HG02642 (cell line): ENCODE measurements around the gene MPL.

Source experiments
- ATAC-seq: cut with Tn5 transposase; IDR thresholded peaks from one replicate; pipeline ENCODE4 v1.9.1; 2021; ENCODE audit warnings: mild to moderate bottlenecking; ENCODE audit not compliant: unreplicated experiment, poor library complexity

MPL gene

DNA sequence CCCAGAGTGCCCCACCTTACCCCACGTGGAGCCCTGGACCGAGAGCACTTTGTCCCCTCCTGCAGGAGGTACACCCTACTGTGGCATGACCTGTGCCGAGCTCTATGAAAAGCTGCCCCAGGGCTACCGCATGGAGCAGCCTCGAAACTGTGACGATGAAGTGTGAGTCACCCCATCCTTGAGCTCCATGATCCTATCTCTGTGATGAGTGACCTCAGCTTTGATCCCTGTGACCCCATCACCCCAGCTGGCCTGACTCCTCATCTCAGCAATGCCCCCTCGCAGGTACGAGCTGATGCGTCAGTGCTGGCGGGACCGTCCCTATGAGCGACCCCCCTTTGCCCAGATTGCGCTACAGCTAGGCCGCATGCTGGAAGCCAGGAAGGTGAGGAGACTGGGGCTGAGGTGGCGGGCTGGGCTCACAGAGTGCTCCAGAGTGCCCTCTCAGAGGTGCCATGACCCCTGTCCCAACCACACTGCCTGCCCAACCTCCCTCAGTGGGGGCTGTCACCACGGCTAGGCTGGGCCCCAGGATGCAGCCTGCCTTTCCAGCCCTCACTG is 16.2 kb upstream of the MPL start:
- no peak for ATAC-seq

GRCh38 chr1:43322506-43322905 is 15.1 kb upstream of the MPL start:
- no peak for ATAC-seq

DNA sequence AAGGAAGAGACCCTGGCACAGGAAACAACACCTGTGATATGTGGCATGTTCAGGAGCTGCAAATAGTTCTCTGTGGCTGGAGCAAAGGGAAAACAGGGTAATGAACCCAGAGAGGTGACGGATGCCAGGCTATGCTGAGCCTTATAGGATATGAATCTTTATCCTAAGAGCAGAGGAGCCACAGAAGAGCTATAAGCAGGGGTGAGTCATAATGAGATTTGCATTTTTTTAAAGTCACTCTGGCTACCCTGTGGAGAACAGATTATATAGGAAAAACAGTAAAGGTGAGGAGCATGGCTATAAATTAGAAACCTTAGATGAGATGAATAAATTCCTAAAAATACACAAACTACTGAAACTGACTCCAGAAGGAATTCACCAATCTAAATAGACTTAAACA is 12.8 kb upstream of the MPL start:
- ATAC-seq = no peak

DNA sequence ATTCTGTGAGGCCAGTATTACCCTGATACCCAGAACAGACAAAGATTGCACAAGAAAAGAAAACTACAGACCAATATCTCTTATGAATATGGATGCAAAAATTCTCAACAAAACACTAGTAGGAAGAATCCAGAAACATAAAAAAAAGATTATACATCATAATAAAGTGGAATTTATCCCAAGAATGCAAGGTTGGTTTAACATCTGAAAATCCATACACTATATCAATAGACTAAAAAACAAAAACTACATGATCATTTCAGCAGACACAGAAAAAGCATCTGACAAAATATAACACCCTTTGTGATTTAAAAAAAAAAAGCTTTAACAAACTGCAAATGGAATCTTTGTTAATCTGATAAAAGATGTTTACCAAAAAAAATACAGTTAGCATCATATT is 12.2 kb upstream of the MPL start:
- ATAC-seq = no peak

DNA sequence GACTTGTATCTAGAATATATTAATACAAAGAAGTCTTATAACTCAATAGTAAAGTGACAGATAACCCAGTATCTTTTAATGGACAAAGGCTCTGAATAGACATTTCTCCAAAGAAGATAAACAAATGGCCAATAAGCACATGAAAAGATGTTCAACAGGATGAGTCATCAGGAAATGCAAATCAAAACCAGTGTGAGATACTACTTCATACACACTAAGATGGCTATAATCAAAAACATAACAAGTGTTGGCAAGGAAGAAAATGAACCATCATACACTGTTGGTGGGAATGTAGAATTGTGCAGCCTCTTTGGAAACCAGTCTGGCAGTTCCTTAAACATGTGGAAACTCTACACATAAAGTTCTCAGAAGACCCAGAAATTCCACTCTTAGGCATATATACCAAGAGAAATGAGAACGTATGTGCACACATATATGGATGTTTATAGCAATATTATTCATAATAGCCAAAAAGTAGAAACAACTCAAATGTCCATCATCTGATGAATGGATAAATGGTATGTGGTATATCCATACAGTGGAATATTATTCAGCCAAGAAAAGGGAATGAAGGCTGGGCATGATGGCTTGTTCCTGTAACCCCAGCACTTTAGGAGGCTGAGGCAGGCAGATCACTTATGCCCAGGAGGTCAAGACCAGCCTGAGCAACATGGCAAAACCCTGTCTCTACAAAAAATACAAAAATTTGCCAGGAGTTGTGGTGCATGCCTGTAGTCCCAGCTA is 9.9 kb upstream of the MPL start:
- ATAC-seq = no peak

DNA sequence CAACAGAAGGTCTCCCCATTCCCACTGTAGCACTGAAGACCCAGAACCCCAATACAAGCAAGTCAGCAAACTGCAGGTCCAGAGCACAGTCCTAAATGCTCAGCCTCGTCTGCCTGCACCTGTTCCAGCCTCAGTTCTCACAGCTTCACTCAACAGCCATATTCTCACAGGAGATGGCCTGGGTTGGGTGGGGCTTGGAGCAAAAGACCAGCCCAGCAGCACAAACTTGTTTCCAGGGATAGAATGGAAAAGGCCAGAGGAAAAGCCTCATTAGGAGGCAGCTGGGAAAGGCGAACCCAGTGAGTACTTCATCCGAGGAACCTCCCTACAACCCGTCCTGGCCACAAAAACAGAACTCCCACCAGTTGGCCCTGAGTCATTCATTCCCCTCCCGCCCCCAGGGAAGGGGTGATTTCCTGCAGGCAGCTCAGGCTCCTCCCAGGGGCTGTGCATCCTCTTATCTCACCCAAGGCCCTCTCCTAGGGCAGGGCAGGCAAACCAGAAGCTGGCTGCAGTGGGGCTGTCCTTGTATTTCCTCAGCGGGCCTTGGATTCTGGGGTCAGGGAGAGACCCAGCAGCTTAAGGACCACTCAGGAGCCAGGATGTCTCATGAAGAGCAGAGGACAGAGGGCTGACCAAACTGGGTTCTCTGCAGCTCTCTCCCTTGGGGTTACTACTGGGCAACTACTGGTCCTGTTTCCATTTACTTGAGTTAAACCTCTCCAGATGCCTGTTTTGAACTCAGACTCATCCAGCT is 7.4 kb upstream of the MPL start:
- no peak for ATAC-seq

DNA sequence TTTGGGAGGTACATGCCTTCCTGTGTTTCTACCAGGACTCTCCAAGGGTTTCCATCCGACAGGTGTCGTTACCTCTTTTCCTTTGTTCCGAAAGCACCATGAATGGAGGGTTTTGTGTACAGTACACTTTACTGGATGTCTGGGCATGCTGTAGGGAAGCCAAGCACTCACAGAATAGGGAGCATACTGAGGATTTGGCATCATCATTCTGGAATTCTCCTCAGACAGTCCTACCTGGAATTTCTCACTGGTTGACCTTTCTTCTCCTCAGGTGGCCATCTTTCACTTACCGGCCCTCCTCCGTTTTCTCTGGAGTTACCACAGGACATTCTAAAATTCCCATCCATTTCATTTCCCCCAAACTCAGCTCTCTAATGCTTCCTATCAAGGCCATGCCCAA is 5.9 kb upstream of the MPL start:
- no peak for ATAC-seq

- no peak for ATAC-seq
Observed at GRCh38 chr1:43334453-43335205, 3.0 kb upstream of the MPL start.

- ATAC-seq = no peak
Observed at GRCh38 chr1:43338001-43338400, 383 bp downstream of the MPL start.

- no peak for ATAC-seq
Observed at GRCh38 chr1:43339584-43340232, 2.1 kb downstream of the MPL start.

DNA sequence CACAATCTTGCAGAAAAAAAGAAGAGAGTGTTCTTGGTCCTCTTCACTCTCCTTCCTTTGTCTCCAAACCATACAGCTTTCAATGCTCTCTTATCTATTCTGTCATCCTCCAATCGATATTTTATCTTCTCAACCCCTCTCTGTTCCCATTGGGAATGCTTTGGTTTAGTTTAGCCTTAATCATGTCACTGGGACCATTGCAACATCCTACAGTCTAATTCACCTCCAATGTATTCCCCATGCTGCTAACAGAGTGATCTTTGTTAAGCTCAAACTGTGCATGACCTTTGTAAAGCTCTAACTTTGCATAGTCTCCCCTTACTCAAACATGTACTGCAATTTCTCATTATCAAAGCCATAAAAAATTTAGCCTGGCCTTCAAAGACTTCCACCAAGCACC is 2.9 kb downstream of the MPL start:
- no peak for ATAC-seq

DNA sequence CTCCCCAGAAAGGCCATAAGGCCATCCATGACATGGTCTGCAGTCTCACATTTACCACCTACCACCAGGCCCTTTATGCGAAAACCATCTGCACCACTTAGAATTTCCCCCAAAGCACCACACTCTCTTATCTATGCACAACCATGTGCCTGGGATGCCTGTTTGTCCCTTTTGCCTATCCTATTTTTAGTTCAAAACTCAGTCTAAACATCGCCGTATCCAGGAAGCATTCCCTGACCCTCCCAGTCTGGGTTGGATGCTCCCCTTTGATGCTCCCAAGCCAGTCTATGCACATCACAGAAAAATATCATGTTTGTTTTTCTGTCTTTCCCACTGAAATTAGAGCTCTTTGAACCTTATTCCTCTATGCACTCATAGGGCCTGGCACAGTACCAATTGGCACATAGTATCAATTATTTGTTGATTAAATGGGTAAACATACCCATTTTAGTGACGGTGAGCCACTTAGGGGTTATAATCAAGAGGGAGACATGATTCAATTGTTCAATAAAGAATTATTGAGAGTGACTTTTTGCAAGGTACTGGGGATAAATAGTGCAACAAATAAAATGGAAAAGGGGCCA is 6.7 kb downstream of the MPL start:
- ATAC-seq = no peak

- no peak for ATAC-seq
Observed at GRCh38 chr1:43345120-43345519, 7.5 kb downstream of the MPL start.

DNA sequence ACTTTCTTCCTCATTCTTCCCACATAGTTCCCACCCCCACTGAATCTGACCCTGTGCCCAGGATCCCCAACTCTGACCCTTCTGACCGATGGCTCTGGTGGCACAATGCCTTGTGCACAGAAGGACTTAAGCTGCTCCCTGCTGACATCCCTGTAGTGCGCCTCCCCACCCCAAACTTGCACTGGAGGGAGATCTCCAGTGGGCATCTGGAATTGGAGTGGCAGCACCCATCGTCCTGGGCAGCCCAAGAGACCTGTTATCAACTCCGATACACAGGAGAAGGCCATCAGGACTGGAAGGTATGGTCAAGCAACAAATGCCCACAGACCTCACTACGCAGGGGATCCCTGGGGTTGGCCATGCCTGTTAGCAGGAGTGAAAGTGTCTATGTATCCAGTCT is 9.0 kb downstream of the MPL start:
- ATAC-seq = no peak

GRCh38 chr1:43348343-43348808 is 10.8 kb downstream of the MPL start:
- ATAC-seq = no peak

DNA sequence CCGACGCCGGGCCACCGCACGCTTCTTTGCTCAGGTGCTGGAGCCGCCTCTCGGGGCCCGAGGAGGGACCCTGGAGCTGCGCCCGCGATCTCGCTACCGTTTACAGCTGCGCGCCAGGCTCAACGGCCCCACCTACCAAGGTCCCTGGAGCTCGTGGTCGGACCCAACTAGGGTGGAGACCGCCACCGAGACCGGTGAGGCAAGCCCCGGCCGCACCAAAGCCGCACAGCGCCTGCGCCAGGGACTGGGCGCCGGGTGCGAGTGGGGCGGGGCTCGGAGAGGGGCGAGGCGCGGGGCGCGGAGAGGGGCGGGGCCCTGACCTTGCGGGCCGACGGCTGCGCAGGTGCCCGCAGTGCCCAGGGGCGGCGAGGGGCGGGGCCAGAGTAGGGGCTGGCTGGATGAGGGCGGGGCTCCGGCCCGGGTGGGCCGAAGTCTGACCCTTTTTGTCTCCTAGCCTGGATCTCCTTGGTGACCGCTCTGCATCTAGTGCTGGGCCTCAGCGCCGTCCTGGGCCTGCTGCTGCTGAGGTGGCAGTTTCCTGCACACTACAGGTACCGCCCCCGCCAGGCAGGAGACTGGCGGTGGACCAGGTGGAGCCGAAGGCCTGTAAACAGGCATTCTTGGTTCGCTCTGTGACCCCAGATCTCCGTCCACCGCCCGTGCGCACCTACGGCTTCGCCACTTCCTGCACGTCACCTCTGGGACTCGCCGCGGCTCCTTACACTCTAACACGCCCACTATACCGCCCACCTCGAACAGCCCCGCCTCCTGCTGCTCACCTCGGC is 11.4 kb downstream of the MPL start:
- ATAC-seq = peak; percentile 59

DNA sequence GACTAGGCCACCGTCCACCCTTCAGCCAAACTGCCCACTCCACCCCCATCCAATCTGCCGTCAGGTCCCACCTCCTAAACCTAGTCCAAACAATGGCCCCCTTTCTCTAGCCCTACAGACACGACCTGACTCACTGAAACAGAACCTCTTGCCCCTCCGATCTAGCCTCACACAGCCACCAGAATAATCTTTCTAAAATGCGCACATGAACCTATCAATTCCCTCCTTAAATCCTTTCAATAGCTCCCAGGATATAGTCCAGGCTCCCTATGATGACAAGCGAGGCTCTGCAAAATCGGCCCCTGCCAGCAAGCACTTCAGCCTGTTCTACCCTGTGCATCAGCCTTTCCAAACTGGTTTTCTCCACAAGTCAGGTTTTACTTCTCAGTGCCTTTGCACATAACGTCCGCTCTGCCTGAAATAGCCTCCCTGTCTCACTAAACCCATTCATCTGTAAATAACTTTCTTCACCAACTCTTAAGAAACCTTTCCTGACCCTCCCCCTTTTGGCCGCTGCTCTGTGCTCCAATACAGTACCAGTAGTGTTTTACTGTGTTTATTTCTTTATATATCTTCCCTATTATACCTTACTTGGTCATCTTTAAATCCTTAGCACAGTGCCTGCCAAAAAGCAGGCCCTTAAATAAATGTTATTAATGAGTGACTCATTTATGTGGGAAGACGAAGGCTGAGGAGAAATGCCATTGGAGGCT is 12.1 kb downstream of the MPL start:
- no peak for ATAC-seq

DNA sequence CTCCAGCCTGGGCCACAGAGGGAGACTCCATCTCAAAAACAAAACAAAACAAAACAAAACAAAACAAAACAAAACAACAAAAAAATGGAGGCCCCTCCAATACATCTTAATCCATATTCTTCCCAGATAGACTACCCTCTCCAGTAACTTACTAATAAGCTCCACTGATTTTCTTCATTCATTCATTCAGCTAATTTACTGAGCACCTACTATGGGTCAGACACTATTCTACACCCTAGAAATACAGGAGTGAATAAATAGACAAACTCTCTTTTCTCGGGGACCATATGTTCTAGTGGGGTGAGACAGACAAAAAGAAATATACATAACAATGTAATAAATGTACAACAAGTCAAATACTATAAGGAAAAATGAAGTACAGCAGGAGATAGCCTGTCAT is 13.4 kb downstream of the MPL start:
- ATAC-seq = no peak
